HEK293T (cell line): ENCODE results near the gene ZNF43.

ENCODE experiments used
- CTCF ChIA-PET: fragments of 350-600 bp; formaldehyde crosslinking; extraction: SDS; loops from one replicate; lab custom pipeline; 2021; ENCODE audit warnings: antibody characterized with exemption, inconsistent platforms; lab: Yijun Ruan, JAX
- POLR2A ChIA-PET: fragments of 350-600 bp; formaldehyde crosslinking; extraction: SDS; loops from one replicate; lab custom pipeline; 2020; ENCODE audit warnings: antibody characterized with exemption, inconsistent platforms; lab: Yijun Ruan, JAX
- DNase-seq: peaks from one replicate; pipeline ENCODE4 v3.0.0; 2012; ENCODE audit warnings: mixed read lengths; ENCODE audit errors: extremely low spot score
- ARNT ChIP-seq: fragments of 450-650 bp; IDR thresholded peaks from 2 replicates; pipeline ENCODE4 v1.6.1; 2017; ENCODE audit warnings: mild to moderate bottlenecking
- BHLHE40 ChIP-seq: fragments of 450-650 bp; IDR thresholded peaks from 2 replicates; pipeline ENCODE4 v1.6.1; 2016; ENCODE audit warnings: mild to moderate bottlenecking, moderate library complexity, borderline replicate concordance
- CTBP1 ChIP-seq: fragments of 450-650 bp; IDR thresholded peaks from 2 replicates; pipeline ENCODE4 v1.6.1; 2016; ENCODE audit warnings: borderline replicate concordance
- ELF4 ChIP-seq: fragments of 450-650 bp; IDR thresholded peaks from 2 replicates; pipeline ENCODE4 v1.6.1; 2017; ENCODE audit warnings: antibody characterized with exemption
- FOXA1 ChIP-seq: fragments of 450-650 bp; IDR thresholded peaks from 2 replicates; pipeline ENCODE4 v1.6.1; 2016; ENCODE audit warnings: mild to moderate bottlenecking
- FOXK2 ChIP-seq: fragments of 450-650 bp; IDR thresholded peaks from 2 replicates; pipeline ENCODE4 v1.6.1; 2016; ENCODE audit warnings: mild to moderate bottlenecking
- FOXM1 ChIP-seq: fragments of 450-650 bp; IDR thresholded peaks from 2 replicates; pipeline ENCODE4 v1.6.1; 2017; ENCODE audit warnings: mild to moderate bottlenecking, borderline replicate concordance
- HDGF ChIP-seq: fragments of 450-650 bp; IDR thresholded peaks from 2 replicates; pipeline ENCODE4 v1.6.1; 2017; ENCODE audit warnings: antibody characterized with exemption, borderline replicate concordance
- L3MBTL2 ChIP-seq: fragments of 450-650 bp; conservative IDR thresholded peaks from 2 replicates; pipeline ENCODE4 v1.6.1; 2016; ENCODE audit warnings: mild to moderate bottlenecking
- LEF1 ChIP-seq: fragments of 450-650 bp; IDR thresholded peaks from 2 replicates; pipeline ENCODE4 v1.6.1; 2017; ENCODE audit warnings: mild to moderate bottlenecking, borderline replicate concordance
- NFRKB ChIP-seq: fragments of 450-650 bp; IDR thresholded peaks from 2 replicates; pipeline ENCODE4 v1.6.1; 2016; ENCODE audit warnings: mild to moderate bottlenecking, moderate library complexity
- PKNOX1 ChIP-seq: fragments of 450-650 bp; IDR thresholded peaks from 2 replicates; pipeline ENCODE4 v1.6.1; 2016
- SP1 ChIP-seq: fragments of 450-650 bp; IDR thresholded peaks from 2 replicates; pipeline ENCODE4 v1.6.1; 2017
- SUZ12 ChIP-seq: fragments of 450-650 bp; IDR thresholded peaks from 2 replicates; pipeline ENCODE4 v1.6.1; 2016; ENCODE audit warnings: mild to moderate bottlenecking
- TARDBP ChIP-seq: fragments of 450-650 bp; IDR thresholded peaks from 2 replicates; pipeline ENCODE4 v1.6.1; 2016
- ZNF384 ChIP-seq: fragments of 450-650 bp; IDR thresholded peaks from 2 replicates; pipeline ENCODE4 v1.6.1; 2016

The ZNF43 gene

GRCh38 chr19:21841488-21842097 lies 5.6 kb upstream of the ZNF43 start:
- TF ChIP-seq FOXK2 (no peak), FOXA1 (no peak), L3MBTL2 (no peak), ELF4 (no peak)
- no peak for DNase-seq
- CTCF ChIA-PET: no interaction called here
- POLR2A ChIA-PET: no interaction called here

GRCh38 chr19:21841081-21841480 lies 5.1 kb upstream of the ZNF43 start:
- ChIA-PET POLR2A (no interaction called here), CTCF (no interaction called here)
- no peak for DNase-seq
- TF ChIP-seq LEF1 (no peak), SUZ12 (no peak), TARDBP (no peak), FOXM1 (no peak), ARNT (no peak), SP1 (no peak)

DNA sequence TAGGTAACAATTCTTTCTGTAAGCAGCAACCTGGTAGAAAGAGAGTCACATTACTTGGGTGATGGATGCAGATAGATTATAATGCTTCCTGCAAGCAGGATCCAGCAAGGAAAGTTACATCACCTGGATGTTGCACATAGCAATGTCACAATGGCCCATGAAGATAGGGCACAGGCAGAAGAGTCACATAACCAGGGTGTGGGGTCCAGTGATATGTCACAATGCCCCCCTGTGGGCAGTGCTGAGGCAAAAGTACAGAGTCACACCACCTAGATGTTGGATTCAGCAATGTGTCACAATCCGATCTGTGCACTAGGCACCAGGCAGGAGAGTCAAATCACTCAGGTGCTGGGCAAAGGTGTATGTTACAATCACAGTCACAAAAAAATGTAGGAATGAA lies 4.0 kb upstream of the ZNF43 start:
- ChIA-PET CTCF (no interaction called here), POLR2A (no interaction called here)
- DNase-seq: no peak
- TF ChIP-seq FOXK2: no peak
- TF ChIP-seq NFRKB: no peak

- ChIA-PET POLR2A (no interaction called here), CTCF (no interaction called here)
- no peak for TF ChIP-seq TARDBP
- TF ChIP-seq LEF1: no peak
- TF ChIP-seq SUZ12: no peak
- TF ChIP-seq SP1: no peak
- TF ChIP-seq L3MBTL2: no peak
- no peak for TF ChIP-seq CTBP1
- TF ChIP-seq NFRKB: no peak
- TF ChIP-seq FOXM1: no peak
- no peak for TF ChIP-seq BHLHE40
- TF ChIP-seq ZNF384: no peak
- TF ChIP-seq ELF4: no peak
- no peak for TF ChIP-seq ARNT
- no peak for TF ChIP-seq PKNOX1
- TF ChIP-seq HDGF: no peak
- no peak for TF ChIP-seq FOXA1
- TF ChIP-seq FOXK2: no peak
- DNase-seq: no peak
Measured at GRCh38 chr19:21838646-21839045, 2.7 kb upstream of the ZNF43 start.

GRCh38 chr19:21835429-21835809 lies 563 bp downstream of the ZNF43 start:
- CTCF ChIA-PET: no interaction called here
- POLR2A ChIA-PET: interaction anchor here (1.9 kb wide), 1 partner anchor 17 kb away, joined by 8 read pairs; no protein-coding TSS in a partner anchor
- TF ChIP-seq NFRKB (no peak), HDGF (no peak), LEF1 (no peak), FOXK2 (no peak), L3MBTL2 (no peak)
- no peak for DNase-seq

GRCh38 chr19:21833733-21834132 lies 2.2 kb downstream of the ZNF43 start:
- ChIA-PET POLR2A (no interaction called here), CTCF (no interaction called here)
- no peak for TF ChIP-seq ZNF384
- no peak for TF ChIP-seq LEF1
- TF ChIP-seq PKNOX1: no peak
- TF ChIP-seq L3MBTL2: no peak
- no peak for TF ChIP-seq FOXA1
- TF ChIP-seq SUZ12: no peak
- TF ChIP-seq FOXK2: no peak
- no peak for TF ChIP-seq CTBP1
- TF ChIP-seq BHLHE40: no peak
- TF ChIP-seq FOXM1: no peak
- no peak for TF ChIP-seq HDGF
- TF ChIP-seq ELF4: no peak
- TF ChIP-seq NFRKB: no peak
- TF ChIP-seq SP1: no peak
- TF ChIP-seq ARNT: no peak
- TF ChIP-seq TARDBP: no peak
- no peak for DNase-seq

DNA sequence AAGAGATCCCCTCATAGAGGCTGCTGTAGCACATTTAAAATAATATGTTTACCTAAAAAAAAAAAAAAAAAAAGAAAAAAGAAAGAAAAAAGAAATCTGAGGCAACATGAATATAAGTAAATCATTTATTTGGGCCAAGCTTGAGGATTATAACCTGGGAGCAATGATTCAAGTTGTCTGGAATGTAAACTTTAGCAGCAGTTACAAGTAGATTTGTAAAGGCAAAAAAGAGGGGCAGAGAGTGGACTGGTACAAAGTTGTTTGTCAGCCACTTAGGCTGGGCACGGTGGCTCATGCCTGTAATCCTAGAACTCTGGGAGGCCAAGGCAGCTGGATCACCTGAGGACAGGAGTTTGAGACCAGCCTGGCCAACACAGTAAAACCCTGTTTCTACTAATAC lies 11.3 kb downstream of the ZNF43 start:
- ChIA-PET POLR2A (no interaction called here), CTCF (no interaction called here)
- no peak for TF ChIP-seq ZNF384
- no peak for TF ChIP-seq FOXK2
- TF ChIP-seq LEF1: no peak
- no peak for TF ChIP-seq HDGF
- TF ChIP-seq SP1: no peak
- TF ChIP-seq FOXM1: no peak
- TF ChIP-seq FOXA1: no peak
- no peak for TF ChIP-seq TARDBP
- TF ChIP-seq PKNOX1: no peak
- no peak for TF ChIP-seq L3MBTL2
- no peak for TF ChIP-seq ARNT
- DNase-seq: no peak
